ENCODE data around the gene SIGLEC11. TPM values are rescaled to one million over a fixed set of nuclear protein-coding genes. Genes with fewer than 3 reads are reported as not detected.

SIGLEC11 gene
- total and polyA plus RNA-seq, 2 of the 13 experiments (the other 11 are each of a cell fraction or from before 2014, with no cell fraction given) = not detected

DNA sequence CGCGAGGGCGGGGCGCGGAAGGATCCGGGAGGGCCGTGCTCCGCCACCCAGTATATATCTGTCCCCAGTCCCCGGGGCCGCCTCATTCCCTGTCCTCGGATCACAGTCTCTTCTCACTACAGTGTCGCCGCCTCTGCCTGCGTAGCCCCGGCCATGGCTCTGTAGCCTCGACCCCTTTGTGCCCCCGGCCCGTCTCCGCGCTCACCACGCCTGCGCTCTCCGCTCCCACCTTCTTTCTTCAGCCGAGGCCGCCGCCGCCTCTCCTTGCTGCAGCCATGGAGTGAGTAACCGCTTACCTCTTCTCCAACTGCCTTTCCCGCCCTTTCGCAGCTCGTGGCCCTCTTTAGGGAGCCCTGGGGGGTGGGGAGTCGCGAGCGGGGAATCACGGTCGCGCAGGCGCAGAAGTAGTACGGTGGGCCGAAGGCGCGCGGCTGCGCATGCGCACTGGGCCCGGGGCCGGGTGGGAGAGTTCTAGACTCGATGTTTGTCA is 31.8 kb downstream of the SIGLEC11 start, which contains the start of the genes ATF5 and NUP62 (continued):
- TF ChIP-seq CEBPB (IDR thresholded peaks at IDR 0.05; ENCODE audit: borderline replicate concordance, low read depth, low read length) (no peak), ZBTB1 (CRISPR knock-in tag; IDR thresholded peaks at IDR 0.05; ENCODE audit: borderline replicate concordance) (no peak), PHF8 (CRISPR knock-in tag; IDR thresholded peaks at IDR 0.05) (peak; percentile 94), ZNF788 (CRISPR knock-in tag; IDR thresholded peaks at IDR 0.05; ENCODE audit: borderline replicate concordance) (0 out of 2 replicates have a peak, but pooled peaks have one; percentile 7), ZNF773 (CRISPR knock-in tag; IDR thresholded peaks at IDR 0.05; ENCODE audit: borderline replicate concordance) (no peak), RORA (CRISPR knock-in tag; IDR thresholded peaks at IDR 0.05) (no peak), KLF6 (CRISPR knock-in tag; IDR thresholded peaks at IDR 0.05) (0 out of 2 replicates have a peak, but pooled peaks have one; percentile 68), ZNF567 (CRISPR knock-in tag; IDR thresholded peaks at IDR 0.05; ENCODE audit: borderline replicate concordance) (peak; percentile 53; the same call in 1 of the 2 replicates), ZNF598 (CRISPR knock-in tag; IDR thresholded peaks at IDR 0.05; ENCODE audit: borderline replicate concordance) (peak; percentile 95; the same call in 1 of the 2 replicates), TGIF2 (CRISPR knock-in tag; IDR thresholded peaks at IDR 0.05) (peak; percentile 28; the same call in 1 of the 2 replicates), ZNF614 (CRISPR knock-in tag; IDR thresholded peaks at IDR 0.05; ENCODE audit: borderline replicate concordance) (0 out of 2 replicates have a peak, but pooled peaks have one; percentile 45), ZNF883 (CRISPR knock-in tag; IDR thresholded peaks at IDR 0.05; ENCODE audit: not compliant biosample characterization) (peak; percentile 97), ATM (IDR thresholded peaks at IDR 0.05; ENCODE audit: borderline replicate concordance) (no peak), IRX3 (CRISPR knock-in tag; IDR thresholded peaks at IDR 0.05; ENCODE audit: borderline replicate concordance, low read depth) (peak; percentile 96), NFE2L1 (CRISPR knock-in tag; IDR thresholded peaks at IDR 0.05; ENCODE audit: borderline replicate concordance) (0 out of 2 replicates have a peak, but pooled peaks have one; percentile 42), ZNF30 (CRISPR knock-in tag; IDR thresholded peaks at IDR 0.05) (peak; percentile 93), CBFB (CRISPR knock-in tag; IDR thresholded peaks at IDR 0.05) (peak; percentile 51; the same call in 1 of the 2 replicates), ZNF570 (CRISPR knock-in tag; IDR thresholded peaks at IDR 0.05; ENCODE audit: borderline replicate concordance) (peak; percentile 71), ISL2 (CRISPR knock-in tag; IDR thresholded peaks at IDR 0.05) (peak; percentile 75), GABPA (IDR thresholded peaks at IDR 0.05; ENCODE audit: low read depth, low read length) (no peak), GABPA (CRISPR knock-in tag; IDR thresholded peaks at IDR 0.05; ENCODE audit: low read depth) (no peak; the same call in 1 of the 2 replicates)
- TF ChIP-seq, protein P1, sequence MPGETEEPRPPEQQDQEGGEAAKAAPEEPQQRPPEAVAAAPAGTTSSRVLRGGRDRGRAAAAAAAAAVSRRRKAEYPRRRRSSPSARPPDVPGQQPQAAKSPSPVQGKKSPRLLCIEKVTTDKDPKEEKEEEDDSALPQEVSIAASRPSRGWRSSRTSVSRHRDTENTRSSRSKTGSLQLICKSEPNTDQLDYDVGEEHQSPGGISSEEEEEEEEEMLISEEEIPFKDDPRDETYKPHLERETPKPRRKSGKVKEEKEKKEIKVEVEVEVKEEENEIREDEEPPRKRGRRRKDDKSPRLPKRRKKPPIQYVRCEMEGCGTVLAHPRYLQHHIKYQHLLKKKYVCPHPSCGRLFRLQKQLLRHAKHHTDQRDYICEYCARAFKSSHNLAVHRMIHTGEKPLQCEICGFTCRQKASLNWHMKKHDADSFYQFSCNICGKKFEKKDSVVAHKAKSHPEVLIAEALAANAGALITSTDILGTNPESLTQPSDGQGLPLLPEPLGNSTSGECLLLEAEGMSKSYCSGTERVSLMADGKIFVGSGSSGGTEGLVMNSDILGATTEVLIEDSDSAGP (CRISPR knock-in tag; IDR thresholded peaks at IDR 0.05; ENCODE audit: borderline replicate concordance) = peak; percentile 93
- TF ChIP-seq, protein P2, sequence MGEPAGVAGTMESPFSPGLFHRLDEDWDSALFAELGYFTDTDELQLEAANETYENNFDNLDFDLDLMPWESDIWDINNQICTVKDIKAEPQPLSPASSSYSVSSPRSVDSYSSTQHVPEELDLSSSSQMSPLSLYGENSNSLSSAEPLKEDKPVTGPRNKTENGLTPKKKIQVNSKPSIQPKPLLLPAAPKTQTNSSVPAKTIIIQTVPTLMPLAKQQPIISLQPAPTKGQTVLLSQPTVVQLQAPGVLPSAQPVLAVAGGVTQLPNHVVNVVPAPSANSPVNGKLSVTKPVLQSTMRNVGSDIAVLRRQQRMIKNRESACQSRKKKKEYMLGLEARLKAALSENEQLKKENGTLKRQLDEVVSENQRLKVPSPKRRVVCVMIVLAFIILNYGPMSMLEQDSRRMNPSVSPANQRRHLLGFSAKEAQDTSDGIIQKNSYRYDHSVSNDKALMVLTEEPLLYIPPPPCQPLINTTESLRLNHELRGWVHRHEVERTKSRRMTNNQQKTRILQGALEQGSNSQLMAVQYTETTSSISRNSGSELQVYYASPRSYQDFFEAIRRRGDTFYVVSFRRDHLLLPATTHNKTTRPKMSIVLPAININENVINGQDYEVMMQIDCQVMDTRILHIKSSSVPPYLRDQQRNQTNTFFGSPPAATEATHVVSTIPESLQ (CRISPR knock-in tag; conservative IDR thresholded peaks at IDR 0.05) = 0 out of 2 replicates have a peak, but pooled peaks have one; percentile 50
- TF ChIP-seq, protein P3, sequence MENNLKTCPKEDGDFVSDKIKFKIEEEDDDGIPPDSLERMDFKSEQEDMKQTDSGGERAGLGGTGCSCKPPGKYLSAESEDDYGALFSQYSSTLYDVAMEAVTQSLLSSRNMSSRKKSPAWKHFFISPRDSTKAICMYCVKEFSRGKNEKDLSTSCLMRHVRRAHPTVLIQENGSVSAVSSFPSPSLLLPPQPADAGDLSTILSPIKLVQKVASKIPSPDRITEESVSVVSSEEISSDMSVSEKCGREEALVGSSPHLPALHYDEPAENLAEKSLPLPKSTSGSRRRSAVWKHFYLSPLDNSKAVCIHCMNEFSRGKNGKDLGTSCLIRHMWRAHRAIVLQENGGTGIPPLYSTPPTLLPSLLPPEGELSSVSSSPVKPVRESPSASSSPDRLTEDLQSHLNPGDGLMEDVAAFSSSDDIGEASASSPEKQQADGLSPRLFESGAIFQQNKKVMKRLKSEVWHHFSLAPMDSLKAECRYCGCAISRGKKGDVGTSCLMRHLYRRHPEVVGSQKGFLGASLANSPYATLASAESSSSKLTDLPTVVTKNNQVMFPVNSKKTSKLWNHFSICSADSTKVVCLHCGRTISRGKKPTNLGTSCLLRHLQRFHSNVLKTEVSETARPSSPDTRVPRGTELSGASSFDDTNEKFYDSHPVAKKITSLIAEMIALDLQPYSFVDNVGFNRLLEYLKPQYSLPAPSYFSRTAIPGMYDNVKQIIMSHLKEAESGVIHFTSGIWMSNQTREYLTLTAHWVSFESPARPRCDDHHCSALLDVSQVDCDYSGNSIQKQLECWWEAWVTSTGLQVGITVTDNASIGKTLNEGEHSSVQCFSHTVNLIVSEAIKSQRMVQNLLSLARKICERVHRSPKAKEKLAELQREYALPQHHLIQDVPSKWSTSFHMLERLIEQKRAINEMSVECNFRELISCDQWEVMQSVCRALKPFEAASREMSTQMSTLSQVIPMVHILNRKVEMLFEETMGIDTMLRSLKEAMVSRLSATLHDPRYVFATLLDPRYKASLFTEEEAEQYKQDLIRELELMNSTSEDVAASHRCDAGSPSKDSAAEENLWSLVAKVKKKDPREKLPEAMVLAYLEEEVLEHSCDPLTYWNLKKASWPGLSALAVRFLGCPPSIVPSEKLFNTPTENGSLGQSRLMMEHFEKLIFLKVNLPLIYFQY (CRISPR knock-in tag; IDR thresholded peaks at IDR 0.05; ENCODE audit: borderline replicate concordance) = 0 out of 2 replicates have a peak, but pooled peaks have one; percentile 74
